ENCODE measurements around the gene VPS26C. TPM values are rescaled to one million over a fixed set of nuclear protein-coding genes. Genes with fewer than 3 reads are reported as not detected.

The VPS26C gene
- total RNA-seq, 1 donor from 2014 or later, result 57.6 TPM

DNA sequence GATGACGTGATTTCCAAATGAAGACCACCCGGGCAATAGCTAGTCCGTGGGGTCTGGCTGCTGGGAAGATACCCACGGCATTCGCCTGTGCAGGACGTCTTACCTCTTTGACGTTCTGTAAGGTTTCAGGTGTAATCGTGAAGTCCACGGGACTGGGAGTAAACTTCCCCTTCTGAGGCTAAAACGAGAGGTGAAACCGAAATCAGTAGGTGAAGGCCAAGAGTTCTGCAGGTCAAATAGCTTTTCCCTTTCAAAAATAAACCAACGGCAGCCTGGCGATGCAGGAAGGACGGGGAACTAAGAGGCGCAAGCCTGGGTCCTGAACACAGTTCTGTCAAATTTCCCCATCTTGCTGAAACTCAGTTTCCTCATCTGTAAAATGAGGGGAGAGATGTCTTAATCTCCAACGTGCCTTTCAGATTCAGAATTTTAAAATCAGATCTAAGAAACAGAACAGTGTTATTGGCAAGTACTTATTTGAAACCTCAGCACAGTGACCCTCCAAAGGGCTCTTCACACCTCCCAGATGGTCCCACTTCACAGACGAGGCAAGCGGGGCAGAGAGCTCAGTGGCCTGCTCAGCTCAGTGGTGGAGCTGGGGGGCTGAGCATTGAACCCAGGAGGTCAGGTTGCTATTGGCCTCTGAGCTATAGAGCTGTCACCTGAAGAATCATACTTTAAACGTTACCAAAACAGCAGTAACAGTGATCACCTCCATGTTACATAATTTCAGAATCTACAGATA, 34.7 kb downstream of the VPS26C start:
- no peak overlapping the region for H3K27ac ChIP-seq
- DNase-seq (no peak), ATAC-seq (no peak)
- no peaks in the 10 kb centered on the region for H3K27me3 ChIP-seq
- no peaks in the 10 kb centered on the region for H3K9me3 ChIP-seq
- H3K4me3 ChIP-seq, result no peak overlapping the region
- peaks cover 76% of the 10 kb centered on the region for H3K36me3 ChIP-seq
- no peaks in the 10 kb centered on the region for H3K4me1 ChIP-seq
- no peak for TF ChIP-seq CTCF (IDR thresholded peaks at IDR 0.05)
- intact Hi-C loops (cut with DNase I), result no loop called here

DNA sequence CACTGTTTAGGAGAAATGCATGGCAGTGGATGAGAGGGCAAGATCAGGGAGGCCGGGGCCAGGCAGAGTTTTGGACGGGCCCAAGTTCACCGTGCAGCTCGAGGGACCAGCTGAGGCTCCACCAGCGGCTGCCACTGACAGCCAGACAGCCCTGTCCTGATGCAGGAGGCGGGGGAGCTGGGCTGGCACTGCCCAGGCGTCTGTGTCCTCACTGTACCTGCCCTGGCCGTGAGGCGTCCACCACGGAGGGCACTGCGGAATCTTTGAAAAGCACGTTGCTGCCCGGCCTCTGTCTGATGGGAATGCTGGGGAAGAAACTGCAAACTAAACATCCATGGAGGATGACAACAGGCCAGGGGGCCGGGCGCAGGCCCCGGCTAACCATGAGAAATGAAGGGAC, 35.5 kb downstream of the VPS26C start:
- intact Hi-C loops (cut with DNase I), result no loop called here
- Histone ChIP-seq H3K4me1 (no peaks in the 10 kb centered on the region), H3K36me3 (peaks cover 79% of the 10 kb centered on the region), H3K27ac (no peak overlapping the region), H3K9me3 (no peaks in the 10 kb centered on the region), H3K4me3 (no peak overlapping the region), H3K27me3 (no peaks in the 10 kb centered on the region)
- no peak for TF ChIP-seq CTCF (IDR thresholded peaks at IDR 0.05)
- ATAC-seq (no peak), DNase-seq (no peak)

DNA sequence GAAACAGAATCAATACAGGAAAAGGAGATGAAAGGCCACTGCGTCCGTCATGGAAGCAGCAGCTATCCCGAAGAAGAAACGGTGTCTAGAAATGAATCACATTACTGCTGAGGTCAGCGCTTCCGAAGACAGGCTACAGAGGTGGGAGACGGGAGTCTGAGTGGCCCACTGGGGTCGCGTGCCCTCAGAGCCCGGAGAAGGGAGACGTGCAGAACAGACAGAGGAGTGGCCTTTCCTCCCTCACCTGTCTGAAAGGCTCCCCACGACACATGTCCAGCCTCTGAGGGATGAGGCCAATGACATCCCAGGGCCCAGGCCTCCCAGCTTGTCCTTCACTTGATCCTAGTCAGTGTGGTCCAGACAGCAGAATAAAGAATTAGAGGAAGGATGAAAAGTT, 35.9 kb downstream of the VPS26C start:
- no peak for ATAC-seq
- no peak overlapping the region for H3K27ac ChIP-seq
- intact Hi-C loops (cut with DNase I), result no loop called here

DNA sequence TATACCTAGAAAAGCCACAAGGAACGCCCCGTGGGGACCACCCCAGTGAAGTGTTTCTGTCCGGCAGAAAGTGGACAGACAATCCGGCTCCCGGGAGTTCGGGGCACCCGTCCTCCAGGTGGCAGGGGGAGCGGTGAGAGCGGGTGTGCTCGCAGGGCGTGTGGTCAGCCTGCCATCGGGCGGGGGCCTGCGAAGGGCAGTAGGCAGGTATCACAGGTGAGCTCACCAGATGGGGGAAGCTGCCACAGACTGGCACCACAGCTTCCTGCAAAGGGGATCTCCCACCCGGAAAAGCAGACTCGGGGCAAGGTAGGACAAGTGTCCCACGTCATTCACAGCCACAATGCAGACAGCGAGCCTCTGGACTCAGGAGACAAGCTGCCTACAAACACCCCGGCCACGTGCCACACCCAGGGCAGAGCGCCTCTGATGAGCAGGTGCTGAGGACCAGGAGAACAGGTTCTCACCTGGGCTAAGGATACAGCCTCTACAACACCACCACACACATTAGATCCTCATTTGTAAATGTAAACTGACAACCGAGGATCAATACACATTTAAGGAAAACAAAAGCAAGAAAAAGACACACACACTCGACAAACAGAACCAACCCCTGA, 36.4 kb downstream of the VPS26C start:
- DNase-seq (no peak), ATAC-seq (no peak)
- Histone ChIP-seq H3K4me3 (no peak overlapping the region), H3K27ac (no peak overlapping the region), H3K9me3 (no peaks in the 10 kb centered on the region), H3K4me1 (no peaks in the 10 kb centered on the region), H3K36me3 (peaks cover 85% of the 10 kb centered on the region), H3K27me3 (no peaks in the 10 kb centered on the region)
- intact Hi-C loops (cut with DNase I), result no loop called here
- no peak for TF ChIP-seq CTCF (IDR thresholded peaks at IDR 0.05)

More for the DNA sequence above, 35.9 kb downstream of the VPS26C start:
- Histone ChIP-seq H3K4me3 (no peak overlapping the region), H3K27me3 (no peaks in the 10 kb centered on the region), H3K36me3 (peaks cover 80% of the 10 kb centered on the region), H3K9me3 (no peaks in the 10 kb centered on the region), H3K4me1 (no peaks in the 10 kb centered on the region)
- no peak for DNase-seq
- TF ChIP-seq CTCF (IDR thresholded peaks at IDR 0.05), result no peak

DNA sequence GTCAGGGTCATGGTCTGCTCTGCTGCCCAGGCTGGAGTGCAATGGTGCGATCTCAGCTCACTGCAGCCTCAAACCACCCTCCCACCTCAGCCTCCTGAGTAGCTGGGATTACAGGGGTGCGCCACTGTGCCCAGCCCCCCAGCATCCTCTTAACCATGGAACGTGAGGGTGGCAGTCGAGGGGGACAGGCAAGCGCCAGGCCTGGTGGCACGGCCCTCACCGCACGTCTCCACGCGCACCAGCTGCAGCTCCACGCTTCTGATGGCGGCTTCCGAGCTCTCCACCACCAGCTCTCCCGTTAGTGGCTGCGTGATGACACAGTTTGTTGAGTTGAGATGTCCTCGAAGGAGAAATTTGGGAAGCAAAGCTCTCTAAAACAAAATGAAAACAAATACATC, 39.1 kb downstream of the VPS26C start:
- Histone ChIP-seq H3K27me3 (no peaks in the 10 kb centered on the region), H3K4me1 (no peaks in the 10 kb centered on the region), H3K4me3 (no peak overlapping the region), H3K9me3 (no peaks in the 10 kb centered on the region), H3K36me3 (peaks cover 93% of the 10 kb centered on the region), H3K27ac (no peak overlapping the region)
- DNase-seq (no peak), ATAC-seq (no peak)
- TF ChIP-seq CTCF (IDR thresholded peaks at IDR 0.05), result no peak
- intact Hi-C loops (cut with DNase I), result no loop called here
